ENCODE results near the gene NACC1.

- no peak for TF ChIP-seq GABPA (IDR thresholded peaks at IDR 0.05; ENCODE audit: low read depth)
- no peak for TF ChIP-seq CTCF (IDR thresholded peaks at IDR 0.05; ENCODE audit: insufficient read depth, low read length)
- TF ChIP-seq POLR2AphosphoS5 (IDR thresholded peaks at IDR 0.05; ENCODE audit: low read depth), result no peak
Measured at GRCh38 chr19:13078381-13078780, 39.7 kb upstream of the NACC1 start.
